Measurements from ENCODE around the gene TSPEAR.

Gene TSPEAR

DNA sequence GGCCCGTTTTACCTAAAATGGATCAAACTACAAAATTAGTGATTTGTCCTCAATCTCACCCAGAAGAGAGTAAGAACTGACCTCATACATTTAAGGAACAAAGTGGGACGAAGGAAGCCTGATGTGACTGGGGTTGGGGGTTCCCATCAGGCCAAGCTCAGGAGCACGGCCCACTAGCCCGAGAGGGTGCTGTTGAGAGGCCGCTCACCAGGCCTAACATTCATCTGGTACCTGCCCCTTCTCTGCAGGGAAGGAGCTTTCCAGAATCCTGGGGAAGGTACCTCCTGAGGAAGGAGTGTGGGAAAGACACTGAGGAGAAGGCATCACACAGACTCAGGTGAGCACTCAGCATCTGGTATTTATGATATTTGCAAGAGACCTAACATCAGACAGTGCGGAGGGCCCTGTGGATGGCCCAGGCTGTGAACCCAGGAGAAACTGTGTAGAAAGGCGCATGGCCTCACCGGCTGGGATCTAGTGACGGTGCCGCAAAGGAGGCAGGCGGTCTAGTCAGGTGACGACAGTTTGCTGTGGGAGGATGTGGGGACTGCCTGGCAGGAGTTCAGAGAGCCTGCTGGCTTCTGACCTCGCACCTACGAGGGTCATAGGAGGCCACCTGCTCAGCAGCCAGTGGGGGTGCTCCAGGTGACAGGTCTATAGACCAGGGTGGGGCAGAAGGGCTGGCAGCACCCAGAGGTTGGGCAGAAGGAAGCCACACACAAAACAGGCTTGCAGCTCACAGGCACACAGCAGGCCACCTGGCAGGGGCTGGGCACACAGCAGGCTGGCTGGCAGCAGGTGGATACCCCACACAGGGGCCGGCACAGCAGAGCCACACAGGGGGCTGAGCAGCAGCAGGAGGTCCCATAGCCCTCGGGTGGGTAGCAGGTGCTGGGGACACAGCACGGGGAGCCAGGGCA is 57.5 kb downstream of the TSPEAR start:
- no peak for DNase-seq

DNA sequence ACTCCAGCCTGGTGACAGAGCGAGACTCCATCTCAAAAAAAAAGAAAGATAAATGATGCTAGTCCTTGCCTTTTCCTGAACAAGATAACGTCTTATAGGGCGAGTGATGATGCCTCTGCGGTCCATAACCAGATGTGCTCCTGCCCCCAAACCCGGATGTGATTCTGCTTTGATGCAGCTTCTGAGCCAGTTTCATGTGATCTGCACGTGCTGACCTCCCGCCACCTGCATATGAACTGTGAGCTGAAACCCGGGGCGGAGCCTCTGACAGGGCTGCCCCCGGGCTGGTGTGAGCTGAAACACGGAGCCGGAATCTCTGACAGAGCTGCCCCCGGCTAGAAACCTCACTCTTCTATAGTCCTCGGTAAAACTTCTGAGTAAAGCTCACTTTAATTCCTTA is 58.2 kb downstream of the TSPEAR start:
- TF ChIP-seq, protein P1, sequence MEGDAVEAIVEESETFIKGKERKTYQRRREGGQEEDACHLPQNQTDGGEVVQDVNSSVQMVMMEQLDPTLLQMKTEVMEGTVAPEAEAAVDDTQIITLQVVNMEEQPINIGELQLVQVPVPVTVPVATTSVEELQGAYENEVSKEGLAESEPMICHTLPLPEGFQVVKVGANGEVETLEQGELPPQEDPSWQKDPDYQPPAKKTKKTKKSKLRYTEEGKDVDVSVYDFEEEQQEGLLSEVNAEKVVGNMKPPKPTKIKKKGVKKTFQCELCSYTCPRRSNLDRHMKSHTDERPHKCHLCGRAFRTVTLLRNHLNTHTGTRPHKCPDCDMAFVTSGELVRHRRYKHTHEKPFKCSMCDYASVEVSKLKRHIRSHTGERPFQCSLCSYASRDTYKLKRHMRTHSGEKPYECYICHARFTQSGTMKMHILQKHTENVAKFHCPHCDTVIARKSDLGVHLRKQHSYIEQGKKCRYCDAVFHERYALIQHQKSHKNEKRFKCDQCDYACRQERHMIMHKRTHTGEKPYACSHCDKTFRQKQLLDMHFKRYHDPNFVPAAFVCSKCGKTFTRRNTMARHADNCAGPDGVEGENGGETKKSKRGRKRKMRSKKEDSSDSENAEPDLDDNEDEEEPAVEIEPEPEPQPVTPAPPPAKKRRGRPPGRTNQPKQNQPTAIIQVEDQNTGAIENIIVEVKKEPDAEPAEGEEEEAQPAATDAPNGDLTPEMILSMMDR (IDR thresholded peaks at IDR 0.05): no peak
- no peak overlapping the region for H3K4me3 ChIP-seq
- no peaks in the 10 kb centered on the region for H3K36me3 ChIP-seq
- DNase-seq: no peak
- peaks cover 0 to 22% of the 10 kb centered on the region in 2 donors for H3K27me3 ChIP-seq
- intact Hi-C loops (cut with DNase I; ENCODE audit: low total_unique reads): no loop called here
- peaks cover 0 to 6% (median 0%) of the 10 kb centered on the region in 3 donors for H3K9me3 ChIP-seq
- no peak overlapping the region for H3K27ac ChIP-seq
- no peaks in the 10 kb centered on the region for H3K4me1 ChIP-seq

More for the DNA sequence above, 57.5 kb downstream of the TSPEAR start:
- TF ChIP-seq, protein P1 (IDR thresholded peaks at IDR 0.05): no peak
- Histone ChIP-seq H3K9me3 (peaks cover 0 to 6% (median 0%) of the 10 kb centered on the region in 3 donors), H3K4me3 (no peak overlapping the region), H3K36me3 (no peaks in the 10 kb centered on the region), H3K27ac (no peak overlapping the region), H3K27me3 (peaks cover 0 to 22% of the 10 kb centered on the region in 2 donors), H3K4me1 (no peaks in the 10 kb centered on the region)
- intact Hi-C loops (cut with DNase I; ENCODE audit: low total_unique reads): no loop called here

DNA sequence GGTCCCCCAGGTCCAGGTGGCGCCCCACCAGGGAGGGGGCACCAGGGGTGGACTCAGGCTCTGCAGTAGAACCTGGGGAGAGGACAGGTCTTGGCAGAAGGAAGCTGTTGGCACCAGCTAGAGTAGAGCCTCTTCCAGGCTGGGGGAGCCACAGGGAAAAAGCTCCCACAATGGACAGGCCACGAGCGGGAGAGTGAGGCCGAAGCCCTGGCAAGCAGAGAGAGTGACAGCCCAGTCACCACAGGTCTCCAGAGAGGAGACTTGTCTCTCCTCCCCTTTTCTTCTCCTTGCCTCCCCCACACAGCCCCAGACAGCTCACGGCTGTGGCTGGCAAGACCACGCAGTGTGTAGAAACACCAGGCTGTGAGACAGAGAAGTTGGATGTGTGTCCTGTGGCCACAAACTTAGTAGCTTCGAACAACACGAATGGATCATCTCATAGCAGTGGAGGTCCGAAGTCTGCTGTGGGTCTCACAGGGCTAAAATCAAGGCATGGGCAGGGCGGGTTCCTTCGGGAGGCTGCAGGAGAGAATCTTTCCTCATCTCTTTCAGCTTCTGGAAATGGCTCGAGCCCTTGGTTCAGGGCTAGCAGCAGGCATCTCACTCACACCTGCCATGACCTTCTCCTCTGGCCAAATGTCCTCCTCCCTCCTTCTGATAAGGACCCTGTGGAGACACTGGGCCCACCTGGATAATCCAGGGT is 60.2 kb downstream of the TSPEAR start:
- TF ChIP-seq, protein P1 (IDR thresholded peaks at IDR 0.05): no peak
- no peaks in the 10 kb centered on the region for H3K36me3 ChIP-seq
- DNase-seq: no peak
- no peak overlapping the region for H3K27ac ChIP-seq
- H3K4me3 ChIP-seq: no peak overlapping the region
- H3K9me3 ChIP-seq: no peaks in the 10 kb centered on the region
- H3K4me1 ChIP-seq: no peaks in the 10 kb centered on the region
- intact Hi-C loops (cut with DNase I; ENCODE audit: low total_unique reads): no loop called here
- H3K27me3 ChIP-seq: peaks cover 0 to 30% of the 10 kb centered on the region in 2 donors

DNA sequence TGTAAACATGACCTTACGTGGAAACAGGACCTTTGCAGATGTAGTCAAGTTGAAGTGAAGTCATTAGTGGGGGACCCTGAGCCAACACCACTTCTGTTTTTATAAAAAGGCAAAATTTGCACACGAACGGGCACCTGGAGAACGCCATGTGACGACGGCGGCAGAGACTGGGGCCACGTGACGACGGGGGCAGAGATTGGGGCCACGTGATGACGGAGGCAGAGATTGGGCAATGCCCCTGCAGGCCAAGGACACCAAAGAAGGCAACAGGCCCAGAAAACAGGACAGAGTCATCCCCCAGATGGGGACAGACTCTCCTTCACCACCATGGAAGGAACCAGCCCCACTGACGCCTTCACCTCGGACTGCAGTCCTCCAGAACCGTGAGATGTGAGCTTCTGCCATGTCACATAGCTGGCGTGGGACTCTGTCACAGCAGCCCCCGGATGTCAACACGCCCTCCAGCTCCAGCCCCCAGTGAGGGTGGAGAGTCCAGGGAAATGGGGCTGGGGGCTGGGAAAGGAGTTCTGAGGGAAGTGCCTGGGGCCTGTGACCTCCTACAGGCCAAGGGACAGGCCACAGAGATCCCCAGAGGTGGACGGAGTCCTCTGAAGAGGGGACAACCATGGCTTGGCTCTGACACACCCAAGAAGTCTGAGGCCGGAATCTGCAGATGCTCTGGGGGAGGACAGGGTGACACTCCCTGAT is 61.0 kb downstream of the TSPEAR start:
- intact Hi-C loops (cut with DNase I; ENCODE audit: low total_unique reads): no loop called here
- Histone ChIP-seq H3K27me3 (peaks cover 0 to 30% of the 10 kb centered on the region in 2 donors), H3K9me3 (peaks cover 0 to 4% (median 1%) of the 10 kb centered on the region in 3 donors), H3K27ac (no peak overlapping the region), H3K36me3 (no peaks in the 10 kb centered on the region), H3K4me1 (no peaks in the 10 kb centered on the region), H3K4me3 (no peak overlapping the region)
- no peak for DNase-seq
- TF ChIP-seq, protein P1 (IDR thresholded peaks at IDR 0.05): no peak

DNA sequence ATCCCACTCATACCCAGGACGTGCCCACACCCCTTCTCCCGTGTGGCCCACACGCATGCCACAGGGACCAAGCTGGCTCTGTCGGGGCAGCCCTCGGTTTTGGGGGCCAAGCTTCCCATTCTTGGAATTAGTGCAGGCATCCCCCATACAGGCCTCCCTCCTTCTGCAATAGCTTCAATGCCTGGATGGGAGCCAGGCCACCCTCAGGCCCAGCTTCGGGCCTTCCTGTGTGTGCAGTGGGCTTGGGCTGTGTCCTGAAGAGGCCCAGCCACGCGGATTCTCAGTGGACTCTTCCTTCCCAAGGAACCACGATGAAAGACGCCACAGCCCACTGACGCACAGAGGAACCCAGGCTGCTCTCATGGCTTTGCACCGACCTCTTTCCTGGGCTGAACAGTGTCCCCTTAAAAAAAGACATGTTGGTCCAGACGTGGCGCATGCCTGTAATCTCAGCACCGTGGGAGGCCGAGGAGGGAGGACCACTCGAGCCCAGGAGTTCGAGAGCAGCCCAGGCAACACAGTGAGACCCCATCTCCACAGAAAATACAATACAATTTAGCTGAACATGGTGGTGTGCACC is 61.8 kb downstream of the TSPEAR start:
- TF ChIP-seq, protein P1 (IDR thresholded peaks at IDR 0.05): no peak
- intact Hi-C loops (cut with DNase I; ENCODE audit: low total_unique reads): no loop called here
- no peaks in the 10 kb centered on the region for H3K36me3 ChIP-seq
- DNase-seq: no peak
- H3K27me3 ChIP-seq: peaks cover 0 to 30% of the 10 kb centered on the region in 2 donors
- H3K4me1 ChIP-seq: no peaks in the 10 kb centered on the region
- H3K9me3 ChIP-seq: peaks cover 0 to 8% (median 6%) of the 10 kb centered on the region in 3 donors
- H3K27ac ChIP-seq: no peak overlapping the region
- no peak overlapping the region for H3K4me3 ChIP-seq

Data from tibial artery (tissue), 4 donors.